ENCODE measurements around the gene ERBB2.
A peak's percentile ranks its signal among the peaks of the same experiment; 100 is the strongest.
"Not testable (repeated sequence)": the region's sequence is repeated elsewhere in the genome, so short reads cannot be mapped to it uniquely, and the experiment has no call there.

Gene ERBB2

DNA sequence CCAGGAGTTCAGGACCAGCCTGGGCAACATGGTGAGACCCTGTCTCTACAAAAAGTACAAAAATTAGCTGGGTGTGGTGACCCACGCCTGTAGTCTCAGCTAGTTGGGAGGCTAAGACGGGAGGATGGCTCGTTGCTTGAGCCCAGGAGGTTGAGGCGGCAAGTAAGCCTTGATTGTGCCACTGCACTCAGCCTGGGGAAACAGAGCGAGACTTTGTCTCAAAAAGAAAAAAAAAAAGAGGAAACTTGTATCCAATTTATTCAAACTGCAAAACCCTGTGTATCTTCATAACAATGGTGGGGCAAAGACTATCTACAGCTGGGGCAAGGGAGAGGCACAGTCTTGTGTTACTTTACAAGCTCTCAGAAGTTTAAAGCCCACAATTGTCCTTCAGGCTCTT is 59.3 kb downstream of the ERBB2 start:
- Histone ChIP-seq H3K4me1 (ENCODE audit: low read length) (peaks cover 60% of the 10 kb centered on the region), H2AFZ (ENCODE audit: low read length) (no peak overlapping the region), H3K9me2 (replicated peaks; ENCODE audit: insufficient read depth, low read length) (no peaks in the 10 kb centered on the region), H3K27me3 (replicated peaks; ENCODE audit: insufficient read depth, low read length) (no peaks in the 10 kb centered on the region), H3K9ac (ENCODE audit: low read length) (no peak overlapping the region), H4K20me1 (ENCODE audit: insufficient read depth, low read length) (no peaks in the 10 kb centered on the region), H3K9me3 (replicated peaks; ENCODE audit: insufficient read depth, low read length) (no peaks in the 10 kb centered on the region), H3K36me3 (replicated peaks; ENCODE audit: insufficient read depth, low read length) (peaks cover 7% of the 10 kb centered on the region; the same call in 1 of the 2 replicates), H3K4me2 (ENCODE audit: low read depth, low read length) (peak overlapping the region; percentile 29; the same call in 1 of the 2 replicates), H3F3A (ENCODE audit: insufficient read depth, low read length) (peaks cover 63% of the 10 kb centered on the region), H3K4me3 (ENCODE audit: low read length) (no peak overlapping the region), H3K79me2 (ENCODE audit: low read length) (peaks cover 58% of the 10 kb centered on the region), H3K27ac (ENCODE audit: low read length) (peak overlapping the region; percentile 99; the same call in 1 of the 2 replicates)
- TF ChIP-seq EZH2 (optimal IDR thresholded peaks at IDR 0.05; ENCODE audit: low read depth, low read length) (no peak), EZH2phosphoT487 (IDR thresholded peaks at IDR 0.05; ENCODE audit: low read length) (no peak)
- TF ChIP-seq, protein P1, sequence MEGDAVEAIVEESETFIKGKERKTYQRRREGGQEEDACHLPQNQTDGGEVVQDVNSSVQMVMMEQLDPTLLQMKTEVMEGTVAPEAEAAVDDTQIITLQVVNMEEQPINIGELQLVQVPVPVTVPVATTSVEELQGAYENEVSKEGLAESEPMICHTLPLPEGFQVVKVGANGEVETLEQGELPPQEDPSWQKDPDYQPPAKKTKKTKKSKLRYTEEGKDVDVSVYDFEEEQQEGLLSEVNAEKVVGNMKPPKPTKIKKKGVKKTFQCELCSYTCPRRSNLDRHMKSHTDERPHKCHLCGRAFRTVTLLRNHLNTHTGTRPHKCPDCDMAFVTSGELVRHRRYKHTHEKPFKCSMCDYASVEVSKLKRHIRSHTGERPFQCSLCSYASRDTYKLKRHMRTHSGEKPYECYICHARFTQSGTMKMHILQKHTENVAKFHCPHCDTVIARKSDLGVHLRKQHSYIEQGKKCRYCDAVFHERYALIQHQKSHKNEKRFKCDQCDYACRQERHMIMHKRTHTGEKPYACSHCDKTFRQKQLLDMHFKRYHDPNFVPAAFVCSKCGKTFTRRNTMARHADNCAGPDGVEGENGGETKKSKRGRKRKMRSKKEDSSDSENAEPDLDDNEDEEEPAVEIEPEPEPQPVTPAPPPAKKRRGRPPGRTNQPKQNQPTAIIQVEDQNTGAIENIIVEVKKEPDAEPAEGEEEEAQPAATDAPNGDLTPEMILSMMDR (IDR thresholded peaks at IDR 0.05; ENCODE audit: low read length) = no peak
- DNase-seq = no peak

DNA sequence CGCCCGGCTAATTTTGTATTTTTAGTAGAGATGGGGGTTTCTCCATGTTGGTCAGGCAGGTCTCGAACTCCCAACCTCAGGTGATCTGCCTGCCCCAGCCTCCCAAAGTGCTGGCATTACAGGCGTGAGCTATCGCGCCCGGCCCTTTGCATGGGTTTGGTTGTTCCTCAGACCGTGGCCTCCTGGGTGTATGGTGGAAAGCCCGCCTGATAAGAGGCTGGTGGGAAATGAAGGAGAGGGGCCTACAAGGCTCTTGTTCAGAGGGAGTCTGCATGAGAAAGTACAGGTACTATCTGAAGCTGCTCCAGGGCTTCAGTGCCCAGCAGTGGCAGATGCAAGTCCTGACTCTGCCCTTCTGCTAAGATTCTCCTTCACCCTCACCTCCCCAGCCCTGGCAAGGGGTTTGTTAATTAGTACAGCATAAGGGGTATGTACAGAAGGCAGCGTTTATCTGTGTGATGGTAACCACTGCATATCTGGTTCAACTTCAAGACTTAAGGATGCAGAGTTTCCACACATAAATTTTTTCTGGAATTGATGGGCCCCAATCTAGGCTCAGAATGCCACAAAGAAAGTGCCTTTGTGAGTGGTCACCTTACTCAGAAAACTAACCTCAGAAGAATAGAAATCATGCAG is 62.1 kb downstream of the ERBB2 start:
- Histone ChIP-seq H3K4me1 (ENCODE audit: low read length) (peaks cover 45% of the 10 kb centered on the region), H3F3A (ENCODE audit: insufficient read depth, low read length) (peaks cover 39% of the 10 kb centered on the region), H2AFZ (ENCODE audit: low read length) (no peak overlapping the region), H3K9ac (ENCODE audit: low read length) (no peak overlapping the region), H3K36me3 (replicated peaks; ENCODE audit: insufficient read depth, low read length) (peaks cover 28% of the 10 kb centered on the region), H3K4me3 (ENCODE audit: low read length) (no peak overlapping the region), H3K27ac (ENCODE audit: low read length) (0 out of 2 replicates have a peak overlapping the region, but pooled peaks have one; percentile 6), H3K9me2 (replicated peaks; ENCODE audit: insufficient read depth, low read length) (no peaks in the 10 kb centered on the region), H3K9me3 (replicated peaks; ENCODE audit: insufficient read depth, low read length) (no peaks in the 10 kb centered on the region), H3K4me2 (ENCODE audit: low read depth, low read length) (no peak overlapping the region), H4K20me1 (ENCODE audit: insufficient read depth, low read length) (no peaks in the 10 kb centered on the region), H3K27me3 (replicated peaks; ENCODE audit: insufficient read depth, low read length) (no peaks in the 10 kb centered on the region), H3K79me2 (ENCODE audit: low read length) (peaks cover 79% of the 10 kb centered on the region)
- TF ChIP-seq EZH2 (optimal IDR thresholded peaks at IDR 0.05; ENCODE audit: low read depth, low read length) = no peak
- TF ChIP-seq EZH2phosphoT487 (IDR thresholded peaks at IDR 0.05; ENCODE audit: low read length) = no peak
- TF ChIP-seq, protein P1 (IDR thresholded peaks at IDR 0.05; ENCODE audit: low read length) = no peak
- no peak for DNase-seq

DNA sequence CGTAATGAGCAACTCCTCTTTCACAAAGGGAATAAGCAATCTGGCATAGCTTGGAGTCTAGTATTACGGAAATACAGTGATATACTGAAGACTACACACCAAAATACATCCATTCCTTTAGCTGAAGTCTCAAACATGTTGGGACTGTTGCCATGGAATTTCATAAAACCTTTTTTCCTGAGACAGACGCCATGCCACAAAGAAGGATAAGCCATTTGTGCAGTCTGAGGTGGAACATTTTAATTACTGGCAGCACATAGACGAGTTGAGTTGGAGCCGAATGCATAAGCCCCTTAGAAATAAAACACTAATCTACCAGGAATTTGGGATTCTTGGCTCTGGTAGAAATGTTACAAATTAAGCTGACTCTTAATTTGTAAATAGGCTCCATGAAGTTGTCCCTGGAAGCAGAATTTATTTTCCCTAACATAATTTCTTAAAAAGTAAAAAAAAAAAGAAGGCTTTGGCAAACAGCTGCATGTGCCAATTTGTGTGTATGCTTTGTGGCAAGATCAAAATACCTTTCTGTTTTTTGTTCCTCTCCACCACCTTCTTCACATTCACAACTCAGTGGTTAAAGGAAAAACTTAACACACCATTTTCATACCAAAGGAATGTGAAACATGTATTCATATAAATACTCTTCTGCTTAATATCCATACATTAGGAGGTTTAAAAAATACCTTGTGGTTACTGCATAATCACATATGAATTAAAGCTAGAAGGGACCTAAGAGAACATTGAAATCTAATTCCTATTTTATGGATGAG is 63.4 kb downstream of the ERBB2 start:
- Histone ChIP-seq H3F3A (ENCODE audit: insufficient read depth, low read length) (peaks cover 26% of the 10 kb centered on the region), H3K4me3 (ENCODE audit: low read length) (no peak overlapping the region), H3K9me3 (replicated peaks; ENCODE audit: insufficient read depth, low read length) (no peaks in the 10 kb centered on the region), H3K27me3 (replicated peaks; ENCODE audit: insufficient read depth, low read length) (no peaks in the 10 kb centered on the region), H3K36me3 (replicated peaks; ENCODE audit: insufficient read depth, low read length) (peaks cover 32% of the 10 kb centered on the region), H4K20me1 (ENCODE audit: insufficient read depth, low read length) (no peaks in the 10 kb centered on the region), H3K4me2 (ENCODE audit: low read depth, low read length) (no peak overlapping the region), H3K79me2 (ENCODE audit: low read length) (peaks cover 86% of the 10 kb centered on the region), H3K9me2 (replicated peaks; ENCODE audit: insufficient read depth, low read length) (no peaks in the 10 kb centered on the region), H3K4me1 (ENCODE audit: low read length) (peaks cover 40% of the 10 kb centered on the region), H2AFZ (ENCODE audit: low read length) (no peak overlapping the region), H3K9ac (ENCODE audit: low read length) (no peak overlapping the region), H3K27ac (ENCODE audit: low read length) (no peak overlapping the region)
- TF ChIP-seq EZH2phosphoT487 (IDR thresholded peaks at IDR 0.05; ENCODE audit: low read length) (no peak), EZH2 (optimal IDR thresholded peaks at IDR 0.05; ENCODE audit: low read depth, low read length) (no peak)
- TF ChIP-seq, protein P1 (IDR thresholded peaks at IDR 0.05; ENCODE audit: low read length) = no peak
- no peak for DNase-seq

DNA sequence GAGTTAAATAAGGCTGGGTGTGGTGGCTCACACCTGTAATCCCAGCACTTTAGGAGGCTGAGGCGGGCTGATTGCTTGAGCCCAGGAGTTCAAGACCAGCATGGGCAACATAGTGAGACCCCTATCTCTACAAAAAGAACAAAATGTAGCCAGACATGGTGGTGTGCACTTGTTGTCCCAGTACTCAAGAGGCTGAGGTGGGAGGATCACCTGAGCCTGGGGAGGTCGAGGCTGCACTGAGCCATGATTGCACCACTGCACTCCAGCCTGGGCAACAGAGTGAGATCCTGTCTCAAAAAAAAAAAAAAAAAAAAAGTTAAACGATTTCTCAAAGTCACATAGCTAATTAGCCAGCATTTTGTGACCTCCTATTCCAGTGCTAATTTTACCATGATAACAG is 64.3 kb downstream of the ERBB2 start:
- peaks cover 36% of the 10 kb centered on the region for H3K36me3 ChIP-seq (replicated peaks; ENCODE audit: insufficient read depth, low read length)
- H3K9me2 ChIP-seq (replicated peaks; ENCODE audit: insufficient read depth, low read length); H3K9me3 ChIP-seq (replicated peaks; ENCODE audit: insufficient read depth, low read length); H2AFZ ChIP-seq (ENCODE audit: low read length); H3K27ac ChIP-seq (ENCODE audit: low read length); H3K4me3 ChIP-seq (ENCODE audit: low read length); DNase-seq; H3K9ac ChIP-seq (ENCODE audit: low read length); H3K27me3 ChIP-seq (replicated peaks; ENCODE audit: insufficient read depth, low read length); H3K4me2 ChIP-seq (ENCODE audit: low read depth, low read length); H4K20me1 ChIP-seq (ENCODE audit: insufficient read depth, low read length): not testable (repeated sequence)
- peaks cover 91% of the 10 kb centered on the region for H3K79me2 ChIP-seq (ENCODE audit: low read length)
- H3K4me1 ChIP-seq (ENCODE audit: low read length) = peaks cover 39% of the 10 kb centered on the region
- H3F3A ChIP-seq (ENCODE audit: insufficient read depth, low read length) = peaks cover 25% of the 10 kb centered on the region
